PC-3 (cell line): Measurements from ENCODE around the gene LILRA6.
"Not testable (repeated sequence)": the region's sequence is repeated elsewhere in the genome, so short reads cannot be mapped to it uniquely, and the experiment has no call there.

ENCODE experiments used
- EZH2 ChIP-seq: fragments of 300-600 bp; sonication (generic); IDR thresholded peaks from one replicate; pipeline ENCODE4 v1.6.1; 2017; ENCODE audit warnings: antibody characterized with exemption, mild to moderate bottlenecking, low read length; ENCODE audit not compliant: unreplicated experiment
- TF ChIP-seq, protein P1 (sequence below): fragments of 300-600 bp; sonication (generic); conservative IDR thresholded peaks from 2 replicates; pipeline ENCODE4 v1.5.1; 2017; ENCODE audit warnings: antibody characterized with exemption, low read depth, mild to moderate bottlenecking, low read length

DNA sequence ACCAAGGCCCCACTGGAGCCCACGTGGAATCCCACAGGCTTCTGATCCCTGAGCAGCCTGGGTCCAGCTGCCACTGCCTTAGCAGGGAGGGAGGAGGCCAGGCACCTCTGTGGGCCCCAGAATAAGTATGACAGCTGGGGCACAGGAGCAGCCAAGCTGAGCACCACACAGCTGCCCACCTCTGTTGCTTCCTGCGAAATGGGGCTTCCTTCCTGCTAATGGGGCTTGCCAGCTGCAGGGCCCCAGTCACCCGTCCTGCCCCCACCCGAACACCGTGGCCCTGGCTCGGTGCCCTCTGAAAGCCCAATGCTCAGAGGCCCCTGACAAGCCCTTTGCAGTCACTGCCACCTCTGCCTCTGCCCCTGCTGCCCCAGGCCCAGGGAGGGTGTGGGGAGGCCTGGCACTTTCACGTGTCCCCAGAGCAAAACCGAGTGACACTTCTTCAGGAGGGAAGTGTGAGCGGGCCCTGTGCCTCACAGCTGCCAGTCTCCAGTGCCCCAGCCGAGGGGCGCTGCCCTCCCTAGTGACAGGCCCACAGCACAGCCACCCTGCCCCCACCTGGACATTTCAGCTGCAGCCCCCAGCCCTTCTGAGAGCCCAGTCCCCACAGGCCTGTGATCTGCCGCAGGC is 43.0 kb upstream of the LILRA6 start:
- TF ChIP-seq EZH2 = not testable (repeated sequence)
- TF ChIP-seq, protein P1, sequence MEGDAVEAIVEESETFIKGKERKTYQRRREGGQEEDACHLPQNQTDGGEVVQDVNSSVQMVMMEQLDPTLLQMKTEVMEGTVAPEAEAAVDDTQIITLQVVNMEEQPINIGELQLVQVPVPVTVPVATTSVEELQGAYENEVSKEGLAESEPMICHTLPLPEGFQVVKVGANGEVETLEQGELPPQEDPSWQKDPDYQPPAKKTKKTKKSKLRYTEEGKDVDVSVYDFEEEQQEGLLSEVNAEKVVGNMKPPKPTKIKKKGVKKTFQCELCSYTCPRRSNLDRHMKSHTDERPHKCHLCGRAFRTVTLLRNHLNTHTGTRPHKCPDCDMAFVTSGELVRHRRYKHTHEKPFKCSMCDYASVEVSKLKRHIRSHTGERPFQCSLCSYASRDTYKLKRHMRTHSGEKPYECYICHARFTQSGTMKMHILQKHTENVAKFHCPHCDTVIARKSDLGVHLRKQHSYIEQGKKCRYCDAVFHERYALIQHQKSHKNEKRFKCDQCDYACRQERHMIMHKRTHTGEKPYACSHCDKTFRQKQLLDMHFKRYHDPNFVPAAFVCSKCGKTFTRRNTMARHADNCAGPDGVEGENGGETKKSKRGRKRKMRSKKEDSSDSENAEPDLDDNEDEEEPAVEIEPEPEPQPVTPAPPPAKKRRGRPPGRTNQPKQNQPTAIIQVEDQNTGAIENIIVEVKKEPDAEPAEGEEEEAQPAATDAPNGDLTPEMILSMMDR = not testable (repeated sequence)
